HEK293T (cell line): ENCODE results near the gene MSX1.

Experiments used
- ARNT ChIP-seq: fragments of 450-650 bp; IDR thresholded peaks from 2 replicates; pipeline ENCODE4 v1.6.1; 2017; ENCODE audit warnings: mild to moderate bottlenecking
- BHLHE40 ChIP-seq: fragments of 450-650 bp; IDR thresholded peaks from 2 replicates; pipeline ENCODE4 v1.6.1; 2016; ENCODE audit warnings: mild to moderate bottlenecking, moderate library complexity, borderline replicate concordance
- ELF4 ChIP-seq: fragments of 450-650 bp; IDR thresholded peaks from 2 replicates; pipeline ENCODE4 v1.6.1; 2017; ENCODE audit warnings: antibody characterized with exemption
- FOXA1 ChIP-seq: fragments of 450-650 bp; IDR thresholded peaks from 2 replicates; pipeline ENCODE4 v1.6.1; 2016; ENCODE audit warnings: mild to moderate bottlenecking
- FOXK2 ChIP-seq: fragments of 450-650 bp; IDR thresholded peaks from 2 replicates; pipeline ENCODE4 v1.6.1; 2016; ENCODE audit warnings: mild to moderate bottlenecking
- HDGF ChIP-seq: fragments of 450-650 bp; IDR thresholded peaks from 2 replicates; pipeline ENCODE4 v1.6.1; 2017; ENCODE audit warnings: antibody characterized with exemption, borderline replicate concordance
- LEF1 ChIP-seq: fragments of 450-650 bp; IDR thresholded peaks from 2 replicates; pipeline ENCODE4 v1.6.1; 2017; ENCODE audit warnings: mild to moderate bottlenecking, borderline replicate concordance
- NFRKB ChIP-seq: fragments of 450-650 bp; IDR thresholded peaks from 2 replicates; pipeline ENCODE4 v1.6.1; 2016; ENCODE audit warnings: mild to moderate bottlenecking, moderate library complexity
- PKNOX1 ChIP-seq: fragments of 450-650 bp; IDR thresholded peaks from 2 replicates; pipeline ENCODE4 v1.6.1; 2016
- SP1 ChIP-seq: fragments of 450-650 bp; IDR thresholded peaks from 2 replicates; pipeline ENCODE4 v1.6.1; 2017
- SUZ12 ChIP-seq: fragments of 450-650 bp; IDR thresholded peaks from 2 replicates; pipeline ENCODE4 v1.6.1; 2016; ENCODE audit warnings: mild to moderate bottlenecking
- TARDBP ChIP-seq: fragments of 450-650 bp; IDR thresholded peaks from 2 replicates; pipeline ENCODE4 v1.6.1; 2016

GRCh38 chr4:4820261-4820660 lies 39.2 kb upstream of the MSX1 start:
- TF ChIP-seq BHLHE40 (no peak), PKNOX1 (no peak), ARNT (no peak), TARDBP (no peak), NFRKB (no peak), FOXK2 (no peak), FOXA1 (no peak), SP1 (no peak), ELF4 (no peak), HDGF (no peak), SUZ12 (no peak), LEF1 (no peak)
